ENCODE data around the gene ZSCAN26. TPM values are rescaled to one million over a fixed set of nuclear protein-coding genes. Genes with fewer than 3 reads are reported as not detected.

ZSCAN26 gene
- total RNA-seq: 10 to 100 TPM in 7 of 8 experiments, 1 to 10 TPM in 1; 6.4 to 29.9 (median 19.2) TPM

GRCh38 chr6:28266962-28267694 lies at the start of gene ZSCAN26:
ZSCAN26 (plus strand) TSS chr6:28267143; CDS start chr6:28271920, 4,777 bp downstream.
- in situ Hi-C loops (cut with MboI; ENCODE audit: low pct_unique_long_range_greater_than_20kb in 2 of 9, low sequenced_read_pairs in 9 of 9, unreplicated experiment in 9 of 9): loop anchor here in 1 of 9 experiments (25.0 kb wide), 1 partner anchor 130 kb away; the partner anchor contains the start of gene ZKSCAN8
- ATAC-seq (replicated peaks in 6 of 8): peak; percentile 95 to 99 (median 98)

GRCh38 chr6:28217890-28218289 lies 49.1 kb upstream of the ZSCAN26 start:
- Histone ChIP-seq H3K4me1 (replicated peaks in 1 of 2) (peaks cover 2 to 3% of the 10 kb centered on the region in 2 donors), H3K4me3 (no peak overlapping the region), H3K27ac (no peak overlapping the region)
- in situ Hi-C loops (cut with MboI; ENCODE audit: low pct_unique_long_range_greater_than_20kb in 2 of 9, low sequenced_read_pairs in 9 of 9, unreplicated experiment in 9 of 9): loop anchor here in 1 of 9 experiments (10.0 kb wide), 1 partner anchor 73 kb away; the partner anchor contains the start of gene ZKSCAN8
- 67 to 97% (median 92%) methylated on average over 1 to 10 of the region's 12 CpGs; no CpG with 5 or more reads in 5 of the 10 experiments for WGBS, 10 experiments
- no peak for ATAC-seq (replicated peaks in 6 of 8)

More at GRCh38 chr6:28266962-28267694, at the start of gene ZSCAN26:
- Histone ChIP-seq H3K4me1 (replicated peaks in 1 of 2) (peaks cover 0 to 12% of the 10 kb centered on the region in 2 donors), H3K27ac (peak within 1 kb of the TSS; percentile 80 to 90), H3K4me3 (peak within 1 kb of the TSS; percentile 90 to 95 (median 92))
- WGBS, 10 experiments: 0 to 5% (median 0%) methylated on average over 3 to 26 of the region's 32 CpGs; no CpG with 5 or more reads in 1 of the 10 experiments

- H3K4me3 ChIP-seq: peak overlapping the region; percentile 44 to 62 (median 54)
- H3K4me1 ChIP-seq (replicated peaks in 1 of 2): peaks cover 2 to 3% of the 10 kb centered on the region in 2 donors
- ATAC-seq (replicated peaks in 6 of 8): peak; percentile 78 to 96 (median 94)
- peak overlapping the region in 1 of 2 donors; percentile 46 for H3K27ac ChIP-seq
- WGBS, 10 experiments: 0 to 100% (median 12%) methylated on average over 1 to 16 of the region's 56 CpGs; no CpG with 5 or more reads in 2 of the 10 experiments
- in situ Hi-C loops (cut with MboI; ENCODE audit: low pct_unique_long_range_greater_than_20kb in 2 of 9, low sequenced_read_pairs in 9 of 9, unreplicated experiment in 9 of 9): loop anchor here in 1 of 9 experiments (10.0 kb wide), 1 partner anchor 74 kb away; the partner anchor contains the start of gene ZKSCAN8
These were observed 48.4 kb upstream of the ZSCAN26 start for GRCh38 chr6:28218312-28219248.

- Histone ChIP-seq H3K4me1 (replicated peaks in 1 of 2) (peaks cover 3 to 8% of the 10 kb centered on the region in 2 donors), H3K4me3 (no peak overlapping the region), H3K27ac (no peak overlapping the region)
- peak in 2 of 8 experiments; percentile 13 to 74 for ATAC-seq (replicated peaks in 6 of 8)
- in situ Hi-C loops (cut with MboI; ENCODE audit: low pct_unique_long_range_greater_than_20kb in 2 of 9, low sequenced_read_pairs in 9 of 9, unreplicated experiment in 9 of 9): no loop called here
- WGBS, 10 experiments: 23 to 80% (median 29%) methylated on average over 1 to 6 of the region's 6 CpGs
These were observed 46.4 kb upstream of the ZSCAN26 start for GRCh38 chr6:28220257-28221133.

- Histone ChIP-seq H3K4me3 (peak overlapping the region; percentile 56 to 82 (median 69)), H3K27ac (peak overlapping the region; percentile 64 to 70), H3K4me1 (replicated peaks in 1 of 2) (peaks cover 2 to 17% of the 10 kb centered on the region in 2 donors)
- 14 to 70% (median 56%) methylated on average over 2 to 9 of the region's 9 CpGs for WGBS, 10 experiments
- in situ Hi-C loops (cut with MboI; ENCODE audit: low pct_unique_long_range_greater_than_20kb in 2 of 9, low sequenced_read_pairs in 9 of 9, unreplicated experiment in 9 of 9): no loop called here
- ATAC-seq (replicated peaks in 6 of 8): no peak
These were observed 42.5 kb upstream of the ZSCAN26 start for GRCh38 chr6:28224131-28225055.

- H3K27ac ChIP-seq: peak within 1 kb of the TSS; percentile 64 to 70
- in situ Hi-C loops (cut with MboI; ENCODE audit: low pct_unique_long_range_greater_than_20kb in 2 of 9, low sequenced_read_pairs in 9 of 9, unreplicated experiment in 9 of 9): no loop called here
- ATAC-seq (replicated peaks in 6 of 8): peak; percentile 93 to 99 (median 98)
- peak within 1 kb of the TSS; percentile 56 to 82 (median 69) for H3K4me3 ChIP-seq
- H3K4me1 ChIP-seq (replicated peaks in 1 of 2): peaks cover 2 to 17% of the 10 kb centered on the region in 2 donors
- WGBS, 10 experiments: 0 to 7% (median 1%) methylated on average over 6 to 18 of the region's 45 CpGs
These were observed 41.7 kb upstream of the ZSCAN26 start, which contains the start of gene ZSCAN9 for GRCh38 chr6:28225056-28225834. ZSCAN9 (plus strand) TSS chr6:28225275; CDS start chr6:28227085, 1,810 bp downstream.

- 50 to 100% (median 85%) methylated on average over 1 to 2 of the region's 2 CpGs for WGBS, 10 experiments
- no peak overlapping the region for H3K27ac ChIP-seq
- no peak for ATAC-seq (replicated peaks in 6 of 8)
- peaks cover 2 to 17% of the 10 kb centered on the region in 2 donors for H3K4me1 ChIP-seq (replicated peaks in 1 of 2)
- H3K4me3 ChIP-seq: peak overlapping the region in 2 of 5 donors; percentile 56 to 78
- in situ Hi-C loops (cut with MboI; ENCODE audit: low pct_unique_long_range_greater_than_20kb in 2 of 9, low sequenced_read_pairs in 9 of 9, unreplicated experiment in 9 of 9): no loop called here
These were observed 40.5 kb upstream of the ZSCAN26 start for GRCh38 chr6:28226460-28226859.

GRCh38 chr6:28232785-28233184 lies 34.2 kb upstream of the ZSCAN26 start:
- ATAC-seq (replicated peaks in 6 of 8): no peak
- H3K4me1 ChIP-seq (replicated peaks in 1 of 2): no peaks in the 10 kb centered on the region
- no peak overlapping the region for H3K27ac ChIP-seq
- 70 to 96% (median 93%) methylated on average over 2 to 10 of the region's 11 CpGs; no CpG with 5 or more reads in 1 of the 10 experiments for WGBS, 10 experiments
- in situ Hi-C loops (cut with MboI; ENCODE audit: low pct_unique_long_range_greater_than_20kb in 2 of 9, low sequenced_read_pairs in 9 of 9, unreplicated experiment in 9 of 9): no loop called here
- H3K4me3 ChIP-seq: no peak overlapping the region

- no peaks in the 10 kb centered on the region for H3K4me1 ChIP-seq (replicated peaks in 1 of 2)
- in situ Hi-C loops (cut with MboI; ENCODE audit: low pct_unique_long_range_greater_than_20kb in 2 of 9, low sequenced_read_pairs in 9 of 9, unreplicated experiment in 9 of 9): no loop called here
- WGBS, 10 experiments: 74 to 100% (median 88%) methylated on average over 1 to 3 of the region's 3 CpGs; no CpG with 5 or more reads in 2 of the 10 experiments
- no peak for ATAC-seq (replicated peaks in 6 of 8)
- H3K4me3 ChIP-seq: no peak overlapping the region
- H3K27ac ChIP-seq: no peak overlapping the region
These were observed 31.0 kb upstream of the ZSCAN26 start for GRCh38 chr6:28235912-28236452.

GRCh38 chr6:28239636-28240035 lies 27.3 kb upstream of the ZSCAN26 start:
- no peaks in the 10 kb centered on the region for H3K4me1 ChIP-seq (replicated peaks in 1 of 2)
- no peak overlapping the region for H3K4me3 ChIP-seq
- H3K27ac ChIP-seq: no peak overlapping the region
- ATAC-seq (replicated peaks in 6 of 8): no peak
- WGBS, 10 experiments: 23 to 100% (median 80%) methylated on average over 1 of the region's 1 CpG; no CpG with 5 or more reads in 1 of the 10 experiments
- in situ Hi-C loops (cut with MboI; ENCODE audit: low pct_unique_long_range_greater_than_20kb in 2 of 9, low sequenced_read_pairs in 9 of 9, unreplicated experiment in 9 of 9): no loop called here
